ENCODE data around the gene ZFP82. TPM values are rescaled to one million over a fixed set of nuclear protein-coding genes. Genes with fewer than 3 reads are reported as not detected.

The ZFP82 gene
- total and polyA plus RNA-seq, 2 experiments from 2014 or later = 16.8 to 21.2 TPM

- TF ChIP-seq REST (IDR thresholded peaks at IDR 0.05; ENCODE audit: unreplicated experiment) = no peak
- Histone ChIP-seq H3K27ac (ENCODE audit: low read depth) (no peak overlapping the region), H2AFZ (peak overlapping the region; percentile 96), H4K20me1 (replicated peaks; ENCODE audit: insufficient read depth) (no peaks in the 10 kb centered on the region; the same call in 1 of the 2 replicates), H3K4me2 (peak overlapping the region; percentile 86), H3K9me2 (ENCODE audit: insufficient read depth) (peaks cover 3% of the 10 kb centered on the region; the same call in 1 of the 2 replicates), H3K27me3 (ENCODE audit: insufficient read depth) (peaks cover 48% of the 10 kb centered on the region), H3K4me1 (ENCODE audit: insufficient read depth) (peaks cover 8% of the 10 kb centered on the region), H3F3A (replicated peaks; ENCODE audit: low read depth) (no peaks in the 10 kb centered on the region; the same call in 1 of the 2 replicates), H3K79me2 (replicated peaks; ENCODE audit: insufficient read depth) (peaks cover 12% of the 10 kb centered on the region), H3K36me3 (ENCODE audit: insufficient read depth) (no peaks in the 10 kb centered on the region), H3K4me3 (peak overlapping the region; percentile 76)
- Mint-ChIP-seq H3K4me3 (peak overlapping the region; percentile 75), H3K27me3 (ENCODE audit: insufficient read depth, low read depth, poor library complexity) (peaks cover 36% of the 10 kb centered on the region), H3K36me3 (ENCODE audit: low read depth) (peaks cover 3% of the 10 kb centered on the region; the same call in 1 of the 3 replicates), H3K4me1 (peaks cover 16% of the 10 kb centered on the region; the same call in 2 of the 3 replicates), H3K9me3 (no peaks in the 10 kb centered on the region), H3K27ac (no peak overlapping the region)
- peak; percentile 28 for ATAC-seq
- DNase-seq (ENCODE audit: low spot score) = peak; percentile 23
Measured at GRCh38 chr19:36421749-36422481, 3.5 kb upstream of the ZFP82 start.

GRCh38 chr19:36420961-36421748 lies 2.7 kb upstream of the ZFP82 start:
- Histone ChIP-seq H3K27ac (ENCODE audit: low read depth) (no peak overlapping the region), H2AFZ (peak overlapping the region; percentile 96), H3K27me3 (ENCODE audit: insufficient read depth) (peaks cover 48% of the 10 kb centered on the region), H3K36me3 (ENCODE audit: insufficient read depth) (no peaks in the 10 kb centered on the region), H3K4me3 (peak overlapping the region; percentile 76), H3K9me2 (ENCODE audit: insufficient read depth) (peaks cover 3% of the 10 kb centered on the region; the same call in 1 of the 2 replicates), H3K79me2 (replicated peaks; ENCODE audit: insufficient read depth) (peaks cover 19% of the 10 kb centered on the region), H3F3A (replicated peaks; ENCODE audit: low read depth) (no peaks in the 10 kb centered on the region; the same call in 1 of the 2 replicates), H3K4me2 (peak overlapping the region; percentile 86), H4K20me1 (replicated peaks; ENCODE audit: insufficient read depth) (no peaks in the 10 kb centered on the region; the same call in 1 of the 2 replicates), H3K4me1 (ENCODE audit: insufficient read depth) (peaks cover 9% of the 10 kb centered on the region)
- H3K27ac Mint-ChIP-seq = no peak overlapping the region
- peak; percentile 76 for DNase-seq (ENCODE audit: low spot score)
- peaks cover 37% of the 10 kb centered on the region for H3K27me3 Mint-ChIP-seq (ENCODE audit: insufficient read depth, low read depth, poor library complexity)
- no peaks in the 10 kb centered on the region for H3K9me3 Mint-ChIP-seq
- H3K36me3 Mint-ChIP-seq (ENCODE audit: low read depth) = peaks cover 5% of the 10 kb centered on the region; the same call in 1 of the 3 replicates
- peaks cover 16% of the 10 kb centered on the region; the same call in 2 of the 3 replicates for H3K4me1 Mint-ChIP-seq
- ATAC-seq = peak; percentile 53
- peak overlapping the region; percentile 75 for H3K4me3 Mint-ChIP-seq
- no peak for TF ChIP-seq ZNF331 (CRISPR knock-in tag; IDR thresholded peaks at IDR 0.05; ENCODE audit: low read depth)
- TF ChIP-seq STAT1 (IDR thresholded peaks at IDR 0.05; ENCODE audit: unreplicated experiment) = no peak
- TF ChIP-seq ZNF462 (CRISPR knock-in tag; IDR thresholded peaks at IDR 0.05) = no peak
- TF ChIP-seq ZNF114 (CRISPR knock-in tag; IDR thresholded peaks at IDR 0.05) = no peak
- no peak for TF ChIP-seq ETS1 (IDR thresholded peaks at IDR 0.05)
- TF ChIP-seq EZH2 (IDR thresholded peaks at IDR 0.05; ENCODE audit: low read depth, unreplicated experiment) = no peak
- no peak for TF ChIP-seq CREB1 (CRISPR knock-in tag; IDR thresholded peaks at IDR 0.05; ENCODE audit: low read depth)

Measured in GM23338 (cell line).